Keratinocyte (primary cell): ENCODE measurements around the gene STRADA. TPM values are rescaled to one million over a fixed set of nuclear protein-coding genes. Genes with fewer than 3 reads are reported as not detected.

ENCODE experiments used
- DNase-seq: peaks from one replicate; pipeline ENCODE4 v3.0.0-alpha.2; 2011; ENCODE audit warnings: low read depth, missing footprints, low spot score
- FAIRE-seq: peaks from 2 replicates; lab custom pipeline; 2011; peaks lifted over from hg19 to GRCh38; lab: Jason Lieb, UNC
- H2AFZ ChIP-seq: 2 replicates; pipeline ENCODE4 v1.6.0; 2012; ENCODE audit warnings: low read length, control low read depth, inconsistent platforms; ENCODE audit not compliant: control insufficient read depth
- H3K27ac ChIP-seq: 2 replicates; pipeline ENCODE4 v1.5.1; 2011; ENCODE audit warnings: low read length; ENCODE audit not compliant: control insufficient read depth, insufficient read depth
- H3K27me3 ChIP-seq: 3 replicates; pipeline ENCODE4 v1.6.0; 2011; ENCODE audit warnings: low read length; ENCODE audit not compliant: control insufficient read depth, insufficient read depth; ENCODE audit errors: extremely low read depth
- H3K36me3 ChIP-seq, 2 experiments: 2 replicates in 1 of 2; 3 replicates in 1 of 2; pipeline ENCODE4 v1.5.1; 2011; ENCODE audit warnings: low read length in 2 of 2, mild to moderate bottlenecking in 1 of 2; ENCODE audit not compliant: control insufficient read depth in 2 of 2, insufficient read depth in 2 of 2; ENCODE audit errors: extremely low read depth in 1 of 2
- H3K4me1 ChIP-seq: 3 replicates; pipeline ENCODE4 v1.5.1; 2011; ENCODE audit warnings: low read length; ENCODE audit not compliant: control insufficient read depth, insufficient read depth; ENCODE audit errors: extremely low read depth
- H3K4me2 ChIP-seq: 3 replicates; pipeline ENCODE4 v1.6.0; 2011; ENCODE audit warnings: low read depth, low read length; ENCODE audit not compliant: control insufficient read depth, insufficient read depth; ENCODE audit errors: extremely low read depth
- H3K4me3 ChIP-seq, 3 experiments: fragments of 200-600 bp in 1 of 3; sonication (generic) in 1 of 3; 2 replicates in 2 of 3; 3 replicates in 1 of 3; pipeline ENCODE4 v1.5.1; 2011 to 2016; ENCODE audit warnings: low read length in 3 of 3, mild to moderate bottlenecking in 3 of 3, control low read depth in 2 of 3, inconsistent platforms in 1 of 3, low read depth in 1 of 3, mixed read lengths in 1 of 3, mixed run types in 1 of 3, moderate library complexity in 1 of 3; ENCODE audit not compliant: control insufficient read depth in 2 of 3, insufficient read depth in 2 of 3; ENCODE audit errors: extremely low read depth in 1 of 3
- H3K79me2 ChIP-seq: 2 replicates; pipeline ENCODE4 v1.6.0; 2012; ENCODE audit warnings: low read length; ENCODE audit not compliant: control insufficient read depth, insufficient read depth
- H3K9ac ChIP-seq: 3 replicates; pipeline ENCODE4 v1.6.0; 2011; ENCODE audit warnings: low read length; ENCODE audit not compliant: control insufficient read depth, insufficient read depth; ENCODE audit errors: extremely low read depth
- H3K9me1 ChIP-seq: 3 replicates; pipeline ENCODE4 v1.6.0; 2011; ENCODE audit warnings: low read length; ENCODE audit not compliant: control insufficient read depth, insufficient read depth; ENCODE audit errors: extremely low read depth
- H3K9me3 ChIP-seq: 2 replicates; pipeline ENCODE4 v1.5.1; 2012; ENCODE audit warnings: low read depth, low read length; ENCODE audit not compliant: control insufficient read depth
- H4K20me1 ChIP-seq: 3 replicates; pipeline ENCODE4 v1.6.0; 2011; ENCODE audit warnings: low read length; ENCODE audit not compliant: control insufficient read depth, insufficient read depth; ENCODE audit errors: extremely low read depth
- EZH2 ChIP-seq: IDR thresholded peaks from one replicate; pipeline ENCODE4 v1.6.1; 2012; ENCODE audit warnings: inconsistent platforms, mild to moderate bottlenecking, low read length, moderate library complexity
- dilution Hi-C: fragments of 300-500 bp; cut with MboI; formaldehyde crosslinking; loops from one replicate; pipeline ENCODE4 v1.7.0; 2020; ENCODE audit warnings: low sequenced_read_pairs; ENCODE audit not compliant: extremely low pct_ligation_motif_present
- polyA plus RNA-seq, 5 experiments: library from polyadenylated mRNA; depleted of rRNA in 3 of 5; stranded (reverse) in 3 of 5; stranded (forward) in 1 of 5; unstranded in 1 of 5; fragments of >200 nt; gene quantifications; 1 replicate in 1 of 5; 2 replicates in 3 of 5; 3 replicates in 1 of 5; pipeline versions ENCODE4 v1.2.1 to v1.2.3, GENCODE V29; 2011 to 2012; ENCODE audit warnings: missing spikeins in 2 of 5, low read depth in 1 of 5, low replicate concordance in 1 of 5
- TF ChIP-seq, protein P1 (sequence below), 3 experiments: IDR thresholded peaks in 1 of 3; conservative IDR thresholded peaks in 1 of 3; optimal IDR thresholded peaks in 1 of 3; 2 replicates in 2 of 3; 3 replicates in 1 of 3; pipeline versions ENCODE3 to v1.5.1; 2011; ENCODE audit warnings: low read length in 3 of 3, mild to moderate bottlenecking in 3 of 3, moderate library complexity in 2 of 3, control low read depth in 1 of 3, inconsistent platforms in 1 of 3; ENCODE audit not compliant: insufficient read depth in 2 of 3; ENCODE audit errors: extremely low read depth in 1 of 3

The STRADA gene
- polyA plus RNA-seq, 1 donor (not counting 4 experiments of a cell fraction or from before 2014, with no cell fraction given) = 25.9 TPM

DNA sequence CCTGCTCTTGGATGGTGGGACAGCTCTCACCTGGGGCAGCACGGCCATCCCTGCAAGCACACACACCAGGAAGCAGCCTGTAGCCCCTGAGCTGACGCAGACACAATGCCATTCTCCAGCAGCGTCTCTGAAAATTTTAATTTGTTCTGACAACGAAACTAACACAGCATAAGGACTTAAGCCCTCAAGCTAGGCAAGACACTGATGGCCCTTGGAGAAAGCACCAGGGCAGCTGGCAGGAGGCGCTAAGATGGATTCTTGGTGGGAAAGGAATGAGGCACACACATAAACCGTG lies 38.9 kb downstream of the STRADA start:
- no peak overlapping the region for H3K4me3 ChIP-seq
- H3K79me2 ChIP-seq = no peaks in the 10 kb centered on the region
- no peaks in the 10 kb centered on the region for H3K27me3 ChIP-seq
- no peak for FAIRE-seq
- no peak overlapping the region for H3K27ac ChIP-seq
- H3K9ac ChIP-seq = no peak overlapping the region
- DNase-seq = no peak
- no peak for TF ChIP-seq EZH2
- TF ChIP-seq, protein P1, sequence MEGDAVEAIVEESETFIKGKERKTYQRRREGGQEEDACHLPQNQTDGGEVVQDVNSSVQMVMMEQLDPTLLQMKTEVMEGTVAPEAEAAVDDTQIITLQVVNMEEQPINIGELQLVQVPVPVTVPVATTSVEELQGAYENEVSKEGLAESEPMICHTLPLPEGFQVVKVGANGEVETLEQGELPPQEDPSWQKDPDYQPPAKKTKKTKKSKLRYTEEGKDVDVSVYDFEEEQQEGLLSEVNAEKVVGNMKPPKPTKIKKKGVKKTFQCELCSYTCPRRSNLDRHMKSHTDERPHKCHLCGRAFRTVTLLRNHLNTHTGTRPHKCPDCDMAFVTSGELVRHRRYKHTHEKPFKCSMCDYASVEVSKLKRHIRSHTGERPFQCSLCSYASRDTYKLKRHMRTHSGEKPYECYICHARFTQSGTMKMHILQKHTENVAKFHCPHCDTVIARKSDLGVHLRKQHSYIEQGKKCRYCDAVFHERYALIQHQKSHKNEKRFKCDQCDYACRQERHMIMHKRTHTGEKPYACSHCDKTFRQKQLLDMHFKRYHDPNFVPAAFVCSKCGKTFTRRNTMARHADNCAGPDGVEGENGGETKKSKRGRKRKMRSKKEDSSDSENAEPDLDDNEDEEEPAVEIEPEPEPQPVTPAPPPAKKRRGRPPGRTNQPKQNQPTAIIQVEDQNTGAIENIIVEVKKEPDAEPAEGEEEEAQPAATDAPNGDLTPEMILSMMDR (optimal IDR thresholded peaks at IDR 0.05 in 1 of 3, IDR thresholded peaks at IDR 0.05 in 1 of 3, conservative IDR thresholded peaks at IDR 0.05 in 1 of 3; ENCODE audit: extremely low read depth in 1 of 3, insufficient read depth in 2 of 3, low read length in 3 of 3) = no peak
- dilution Hi-C loops = no loop called here
- no peaks in the 10 kb centered on the region for H4K20me1 ChIP-seq
- H3K9me3 ChIP-seq = no peaks in the 10 kb centered on the region
- no peak overlapping the region for H2AFZ ChIP-seq
- no peak overlapping the region for H3K4me2 ChIP-seq
- H3K4me1 ChIP-seq = no peaks in the 10 kb centered on the region
- H3K36me3 ChIP-seq = peaks cover 0 to 15% of the 10 kb centered on the region in 2 experiments
- H3K9me1 ChIP-seq = no peaks in the 10 kb centered on the region

DNA sequence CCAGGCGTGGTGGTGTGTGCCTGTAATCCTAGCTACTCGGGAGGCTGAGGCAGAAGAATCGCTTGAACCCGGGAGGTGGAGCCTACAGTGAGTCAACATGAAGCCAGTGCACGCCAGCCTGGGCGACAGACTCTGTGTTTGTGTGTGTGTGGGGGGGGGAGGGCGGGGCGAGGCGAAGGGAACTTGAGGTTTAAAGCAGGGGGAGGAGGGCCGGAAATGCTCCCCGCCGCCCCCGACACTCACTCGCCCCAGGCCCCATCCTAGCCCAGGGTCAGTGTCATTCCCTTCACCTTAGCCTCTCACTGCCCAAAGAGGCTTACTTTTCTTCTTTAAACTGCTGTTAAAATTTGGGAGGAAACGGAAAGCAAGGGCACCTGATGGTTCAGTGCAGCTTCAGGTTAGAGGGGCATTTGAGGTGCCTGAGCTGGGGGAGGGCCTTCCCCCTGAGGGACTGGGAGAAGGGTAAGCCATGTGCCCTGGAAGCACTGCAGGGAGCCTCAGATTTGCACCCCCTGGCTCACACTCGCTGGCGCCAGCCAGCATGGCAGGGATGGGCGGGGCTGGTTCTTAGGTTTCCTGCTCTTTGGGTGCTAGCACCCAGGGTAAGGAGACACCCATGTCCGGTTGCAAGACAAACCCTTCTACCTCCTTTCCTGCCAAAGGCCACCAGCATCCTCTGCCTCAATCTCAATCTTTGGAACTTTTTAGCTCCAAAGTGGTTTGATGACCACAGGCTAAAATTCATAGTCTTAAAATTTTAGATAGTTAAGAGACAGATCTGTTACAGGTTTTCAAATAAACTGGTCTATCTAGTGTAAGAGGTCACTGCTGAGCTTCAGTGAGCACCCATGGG lies 39.5 kb downstream of the STRADA start:
- FAIRE-seq = no peak
- H3K4me1 ChIP-seq = no peaks in the 10 kb centered on the region
- H3K79me2 ChIP-seq = no peaks in the 10 kb centered on the region
- no peaks in the 10 kb centered on the region for H3K9me1 ChIP-seq
- no peaks in the 10 kb centered on the region for H3K9me3 ChIP-seq
- H2AFZ ChIP-seq = no peak overlapping the region
- no peak overlapping the region for H3K9ac ChIP-seq
- H3K4me3 ChIP-seq = no peak overlapping the region
- no peaks in the 10 kb centered on the region for H3K27me3 ChIP-seq
- H3K27ac ChIP-seq = no peak overlapping the region
- no peak for TF ChIP-seq EZH2
- TF ChIP-seq, protein P1 (optimal IDR thresholded peaks at IDR 0.05 in 1 of 3, IDR thresholded peaks at IDR 0.05 in 1 of 3, conservative IDR thresholded peaks at IDR 0.05 in 1 of 3; ENCODE audit: extremely low read depth in 1 of 3, insufficient read depth in 2 of 3, low read length in 3 of 3) = no peak
- DNase-seq = no peak
- no peak overlapping the region for H3K4me2 ChIP-seq
- dilution Hi-C loops = no loop called here
- H3K36me3 ChIP-seq = peaks cover 0 to 15% of the 10 kb centered on the region in 2 experiments
- H4K20me1 ChIP-seq = no peaks in the 10 kb centered on the region
